ENCODE results near the gene ENSA.

DNA sequence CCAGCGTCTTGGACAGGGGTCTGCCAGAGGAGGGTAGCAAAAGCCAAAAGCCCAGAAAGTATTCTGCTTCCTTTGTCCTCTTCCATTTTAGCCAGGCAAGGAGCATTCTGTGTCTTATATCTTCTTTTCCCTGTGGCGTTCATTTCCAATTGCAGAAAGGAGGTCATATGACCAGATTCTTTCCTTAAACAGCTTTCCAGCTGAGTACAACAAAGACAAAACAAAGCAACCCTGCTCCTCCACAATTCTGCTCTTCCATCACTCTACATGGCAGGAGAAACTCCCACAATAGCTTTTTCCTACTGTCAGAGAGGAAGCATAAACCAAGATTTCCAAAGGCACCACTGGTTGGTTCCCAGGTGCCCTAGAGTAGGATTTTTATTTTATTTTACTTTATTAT, 19.7 kb downstream of the ENSA start:
- TF ChIP-seq, protein P1, sequence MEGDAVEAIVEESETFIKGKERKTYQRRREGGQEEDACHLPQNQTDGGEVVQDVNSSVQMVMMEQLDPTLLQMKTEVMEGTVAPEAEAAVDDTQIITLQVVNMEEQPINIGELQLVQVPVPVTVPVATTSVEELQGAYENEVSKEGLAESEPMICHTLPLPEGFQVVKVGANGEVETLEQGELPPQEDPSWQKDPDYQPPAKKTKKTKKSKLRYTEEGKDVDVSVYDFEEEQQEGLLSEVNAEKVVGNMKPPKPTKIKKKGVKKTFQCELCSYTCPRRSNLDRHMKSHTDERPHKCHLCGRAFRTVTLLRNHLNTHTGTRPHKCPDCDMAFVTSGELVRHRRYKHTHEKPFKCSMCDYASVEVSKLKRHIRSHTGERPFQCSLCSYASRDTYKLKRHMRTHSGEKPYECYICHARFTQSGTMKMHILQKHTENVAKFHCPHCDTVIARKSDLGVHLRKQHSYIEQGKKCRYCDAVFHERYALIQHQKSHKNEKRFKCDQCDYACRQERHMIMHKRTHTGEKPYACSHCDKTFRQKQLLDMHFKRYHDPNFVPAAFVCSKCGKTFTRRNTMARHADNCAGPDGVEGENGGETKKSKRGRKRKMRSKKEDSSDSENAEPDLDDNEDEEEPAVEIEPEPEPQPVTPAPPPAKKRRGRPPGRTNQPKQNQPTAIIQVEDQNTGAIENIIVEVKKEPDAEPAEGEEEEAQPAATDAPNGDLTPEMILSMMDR (IDR thresholded peaks at IDR 0.05), result no peak
- TF ChIP-seq POLR2AphosphoS5 (IDR thresholded peaks at IDR 0.05), result no peak
